AML-193 (cell line): ENCODE measurements around the gene KCNK1.

ENCODE experiments used
- DNase-seq, 2 experiments: peaks; one replicate each; lab custom pipeline; 2025; lab: John Stamatoyannopoulos, UW

The KCNK1 gene

DNA sequence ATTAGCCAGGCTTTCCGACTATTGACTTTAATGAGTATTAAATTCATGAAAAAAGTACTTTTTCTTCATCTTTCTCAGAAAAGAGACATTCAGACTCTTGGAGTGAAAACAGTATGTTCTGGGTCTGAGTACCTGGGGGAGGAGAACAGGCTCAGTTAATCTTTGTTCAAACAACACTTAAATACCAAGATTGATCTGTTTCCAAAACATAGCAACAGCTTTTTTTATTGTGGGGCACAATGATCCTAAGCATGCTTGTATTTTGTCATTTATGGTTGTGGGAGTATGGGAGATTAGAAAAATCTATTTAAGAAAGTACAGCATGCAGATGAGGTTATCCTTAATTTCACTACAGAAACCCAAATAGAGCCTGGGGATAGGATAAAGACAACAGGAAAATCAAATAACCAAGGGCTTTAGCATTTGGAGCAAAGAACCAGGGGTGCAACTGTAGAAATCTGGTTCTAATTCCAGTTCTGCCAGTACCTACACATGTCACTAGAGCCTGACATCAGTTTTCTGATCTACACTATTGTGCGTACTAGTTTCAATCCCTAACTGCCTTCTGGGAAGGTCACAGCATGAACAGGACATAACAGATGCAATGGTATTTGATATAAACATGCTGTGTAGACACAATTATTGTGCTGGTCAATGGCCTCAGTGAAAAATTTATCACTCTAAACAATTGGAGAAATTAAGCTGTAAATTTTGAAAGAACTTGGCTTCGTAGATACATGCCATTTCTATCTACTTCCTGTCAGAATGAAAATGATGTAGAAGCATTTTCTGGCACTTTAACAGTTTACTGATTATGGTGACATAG, 91.2 kb downstream of the KCNK1 start:
- DNase-seq = no peak

DNA sequence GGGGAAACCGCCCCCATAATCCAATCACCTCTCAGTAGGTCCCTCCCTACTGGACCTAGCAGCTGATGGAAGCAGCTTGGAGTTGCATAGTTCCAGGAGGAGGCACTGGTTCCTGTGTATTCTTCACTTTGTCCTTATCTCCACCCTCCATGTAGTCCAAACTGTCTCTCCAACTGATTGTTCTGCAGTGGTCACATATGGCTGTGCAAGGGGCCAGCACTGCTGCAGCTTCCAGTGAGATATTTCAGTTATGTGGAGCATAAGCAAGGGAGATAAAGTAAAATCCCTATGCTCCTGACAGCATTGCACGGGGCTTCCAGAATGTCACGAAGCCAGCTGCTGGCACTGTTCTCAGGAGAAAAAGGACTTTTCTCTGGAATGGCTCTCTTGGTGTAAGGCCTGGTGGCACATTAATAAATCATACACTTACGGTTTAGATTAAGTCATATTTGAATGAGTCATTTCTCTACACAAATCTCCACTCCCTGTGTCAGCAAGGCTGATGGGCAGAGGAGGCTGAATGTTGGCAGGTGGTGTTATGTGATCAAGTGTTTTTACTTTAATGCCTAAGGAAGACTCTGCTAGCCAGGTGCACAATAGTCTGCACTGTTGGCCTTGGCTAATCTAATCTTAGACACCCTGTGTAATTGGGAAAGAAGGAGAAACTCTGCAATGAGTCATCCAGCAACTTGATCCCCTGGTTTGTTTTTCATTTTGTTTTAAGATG, 93.4 kb downstream of the KCNK1 start:
- no peak for DNase-seq

DNA sequence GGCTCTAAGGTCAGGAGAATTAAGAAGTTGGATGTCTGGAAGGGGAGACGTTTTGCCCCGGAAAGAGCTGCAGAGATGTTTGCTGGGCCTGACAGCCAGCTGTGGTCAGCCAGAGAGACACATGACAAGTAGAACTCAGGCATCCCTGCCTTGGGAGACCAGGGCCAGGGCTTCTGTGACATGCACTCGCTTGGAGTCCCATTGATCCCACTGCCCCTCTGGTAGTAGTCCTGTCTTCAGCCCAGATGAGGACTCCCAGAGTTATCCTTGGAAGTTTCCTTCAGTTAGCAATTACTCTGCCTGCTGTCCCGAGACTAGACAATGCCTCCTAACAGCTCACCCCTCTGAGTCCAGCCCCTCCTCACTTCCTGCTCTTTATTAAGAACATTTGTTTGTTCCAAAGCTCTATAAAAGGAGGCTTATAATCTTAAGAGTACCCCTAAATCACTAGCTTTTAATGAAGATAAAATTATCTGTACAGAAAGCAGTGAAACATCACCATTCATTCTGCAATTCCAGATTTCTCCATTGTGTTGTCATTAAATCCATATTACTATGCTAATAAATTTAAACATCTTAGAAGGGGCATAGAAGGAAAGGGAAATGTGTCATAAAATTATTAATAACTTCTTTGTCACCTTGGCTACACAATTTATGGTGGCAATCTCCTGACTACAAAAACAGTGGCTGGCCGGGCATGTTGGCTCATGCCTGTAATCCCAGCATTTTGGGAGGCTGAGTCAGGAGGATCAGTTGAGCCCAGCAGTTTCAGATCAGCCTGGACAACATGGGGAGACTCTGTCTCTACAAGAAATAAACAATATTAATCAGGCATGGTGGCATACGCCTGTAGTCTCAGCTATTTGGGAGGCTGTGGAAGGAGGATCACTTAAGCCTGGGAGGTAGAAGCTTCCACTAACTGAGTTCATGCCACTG, 94.2 kb downstream of the KCNK1 start:
- no peak for DNase-seq

DNA sequence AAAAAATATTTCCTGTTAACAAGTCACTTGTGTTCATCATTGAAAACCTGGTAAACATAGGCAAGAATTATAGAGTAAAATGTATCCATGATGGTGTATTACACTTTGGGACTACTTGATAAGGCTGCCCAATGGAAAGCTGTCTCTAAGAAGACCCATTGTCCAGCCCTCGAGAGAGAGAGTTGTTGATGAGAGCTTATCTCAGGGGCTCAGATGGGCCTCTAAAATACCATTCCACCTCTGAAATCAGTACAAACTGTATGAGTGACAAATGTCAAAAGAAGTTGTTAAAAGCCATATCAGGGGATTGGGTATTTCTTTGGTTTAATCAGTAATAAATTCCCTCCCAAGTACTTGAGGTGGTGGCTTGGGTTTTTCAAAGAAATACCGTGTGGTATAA, 96.1 kb downstream of the KCNK1 start:
- no peak for DNase-seq

DNA sequence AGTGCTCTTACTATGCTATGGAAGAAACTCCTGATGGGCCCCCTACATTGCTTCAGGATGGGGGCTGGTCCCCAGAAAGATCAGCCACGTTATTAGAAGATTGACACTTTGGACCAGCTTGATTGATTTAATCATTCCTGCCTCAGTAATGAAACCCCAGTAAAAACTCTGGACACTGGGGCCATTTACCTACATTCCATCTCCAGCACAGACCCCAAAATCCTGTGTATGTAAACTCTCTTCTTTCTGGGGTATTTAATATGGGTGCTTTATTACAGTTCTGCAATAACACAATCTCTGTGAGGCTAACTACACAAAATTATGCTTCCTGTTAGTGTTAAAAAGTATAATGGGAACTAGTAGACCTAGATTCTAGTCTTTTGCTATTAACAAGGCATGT, 96.6 kb downstream of the KCNK1 start:
- DNase-seq = no peak

DNA sequence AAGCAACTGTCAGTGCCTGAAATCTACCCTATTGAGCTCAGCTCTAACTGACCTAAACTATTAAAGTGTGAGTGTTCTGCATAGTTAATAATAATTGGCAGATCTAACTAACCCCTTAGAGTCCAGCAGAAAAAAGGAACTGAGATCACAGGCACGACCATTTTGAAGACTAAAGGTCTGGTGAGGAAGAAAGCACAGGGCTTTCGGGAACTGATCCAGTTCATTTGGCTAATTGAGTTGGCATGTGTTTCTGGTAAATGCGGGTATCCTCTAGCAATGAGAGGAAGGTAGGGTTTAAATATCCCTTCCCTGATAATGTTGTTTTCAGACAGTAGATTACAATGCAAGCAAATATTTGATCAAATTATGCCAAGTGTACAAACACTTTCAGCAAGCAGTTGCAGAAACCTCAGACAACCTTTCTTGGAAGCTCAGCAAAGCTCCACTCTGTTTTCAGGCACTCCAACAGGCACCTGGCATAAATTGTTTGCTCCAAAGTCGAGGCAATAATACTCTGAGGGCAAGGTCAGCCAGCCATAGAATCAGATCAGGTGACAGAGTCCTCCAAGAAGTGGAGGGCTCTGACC, 100.8 kb downstream of the KCNK1 start:
- DNase-seq = no peak

DNA sequence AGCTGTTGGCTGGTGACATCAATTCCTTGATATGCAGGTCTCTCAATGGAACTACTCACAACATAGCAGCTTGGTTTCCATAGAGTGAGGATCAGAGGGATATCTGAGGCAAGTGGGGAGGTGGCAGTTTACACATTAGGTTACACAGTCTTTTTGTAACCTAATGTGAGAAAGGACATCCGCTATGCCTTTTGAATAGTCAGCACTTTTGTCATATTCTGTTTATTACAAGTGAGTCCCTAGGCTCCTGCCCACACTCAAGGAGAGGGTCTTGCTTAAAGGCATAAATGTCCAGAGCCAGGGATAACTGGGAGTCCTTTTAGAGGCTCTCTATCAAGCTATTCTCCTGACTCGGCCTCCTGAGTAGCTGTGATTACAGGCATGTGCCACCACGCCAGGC, 104.2 kb downstream of the KCNK1 start:
- no peak for DNase-seq

DNA sequence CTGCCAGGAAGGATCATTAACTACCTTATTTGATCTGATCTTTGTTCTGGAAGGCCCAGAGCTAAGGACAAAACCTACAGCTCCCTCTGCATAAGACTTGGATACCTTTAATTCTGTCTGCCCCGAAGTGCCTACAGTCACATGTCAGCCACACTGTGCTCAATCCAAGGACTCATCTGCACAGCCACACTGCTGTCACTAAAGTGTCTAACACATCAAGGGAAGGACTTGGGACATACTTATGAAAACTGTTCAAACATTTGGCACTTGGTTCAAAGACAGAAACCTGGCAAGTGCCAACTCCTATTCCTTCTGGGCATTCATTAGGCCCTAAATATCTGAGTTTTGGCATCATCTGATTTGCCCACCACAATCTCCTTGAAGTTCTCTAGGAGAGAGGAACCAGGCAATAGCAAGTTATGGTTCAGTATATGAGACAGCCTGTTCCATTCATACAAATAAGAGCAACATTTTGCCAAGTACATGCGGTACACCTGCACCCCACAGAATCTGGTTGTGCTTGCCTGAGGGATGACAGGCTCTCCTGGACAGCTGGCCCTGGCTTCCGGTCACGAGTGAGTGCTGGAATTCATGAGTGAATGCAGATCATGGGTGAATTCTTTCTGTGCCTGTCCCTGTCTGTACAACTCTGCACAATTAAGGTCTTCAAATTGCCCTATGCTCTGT, 105.9 kb downstream of the KCNK1 start:
- no peak for DNase-seq

DNA sequence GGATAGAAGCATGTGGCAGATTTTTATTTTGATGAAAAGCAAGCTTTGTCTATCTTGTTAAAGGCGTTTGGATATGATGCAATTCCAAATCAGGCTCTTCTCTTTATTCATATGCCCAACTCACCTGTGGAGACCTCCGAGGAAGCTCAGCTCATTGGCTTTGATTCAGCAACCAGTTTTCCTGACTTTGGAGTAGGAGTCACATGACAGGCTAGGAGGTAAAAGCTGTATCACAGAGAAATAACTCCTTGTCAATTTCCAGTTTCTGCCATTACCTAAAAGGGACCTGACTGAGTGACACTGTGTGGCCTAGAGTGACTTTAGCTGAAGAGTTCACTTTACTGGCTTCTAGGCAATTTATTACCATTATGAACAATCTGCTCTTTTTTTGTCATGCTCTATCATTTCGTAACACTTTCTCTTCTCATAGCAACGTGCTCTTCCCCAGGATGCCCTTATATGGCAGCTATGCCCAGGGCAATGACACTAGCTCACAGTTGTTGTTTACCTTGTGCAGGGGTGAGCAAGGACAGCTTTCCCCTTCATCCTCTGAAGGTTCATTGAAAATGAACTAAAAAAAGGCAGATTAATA, 107.2 kb downstream of the KCNK1 start:
- DNase-seq = peak in 1 of 2 experiments; percentile 20
